HG03108 (cell line): ENCODE results near the gene FANCI.
A peak's percentile ranks its signal among the peaks of the same experiment; 100 is the strongest.

Experiments used
- ATAC-seq: cut with Tn5 transposase; IDR thresholded peaks from one replicate; pipeline ENCODE4 v1.9.1; 2021; ENCODE audit warnings: moderate library complexity; ENCODE audit not compliant: unreplicated experiment

The FANCI gene

DNA sequence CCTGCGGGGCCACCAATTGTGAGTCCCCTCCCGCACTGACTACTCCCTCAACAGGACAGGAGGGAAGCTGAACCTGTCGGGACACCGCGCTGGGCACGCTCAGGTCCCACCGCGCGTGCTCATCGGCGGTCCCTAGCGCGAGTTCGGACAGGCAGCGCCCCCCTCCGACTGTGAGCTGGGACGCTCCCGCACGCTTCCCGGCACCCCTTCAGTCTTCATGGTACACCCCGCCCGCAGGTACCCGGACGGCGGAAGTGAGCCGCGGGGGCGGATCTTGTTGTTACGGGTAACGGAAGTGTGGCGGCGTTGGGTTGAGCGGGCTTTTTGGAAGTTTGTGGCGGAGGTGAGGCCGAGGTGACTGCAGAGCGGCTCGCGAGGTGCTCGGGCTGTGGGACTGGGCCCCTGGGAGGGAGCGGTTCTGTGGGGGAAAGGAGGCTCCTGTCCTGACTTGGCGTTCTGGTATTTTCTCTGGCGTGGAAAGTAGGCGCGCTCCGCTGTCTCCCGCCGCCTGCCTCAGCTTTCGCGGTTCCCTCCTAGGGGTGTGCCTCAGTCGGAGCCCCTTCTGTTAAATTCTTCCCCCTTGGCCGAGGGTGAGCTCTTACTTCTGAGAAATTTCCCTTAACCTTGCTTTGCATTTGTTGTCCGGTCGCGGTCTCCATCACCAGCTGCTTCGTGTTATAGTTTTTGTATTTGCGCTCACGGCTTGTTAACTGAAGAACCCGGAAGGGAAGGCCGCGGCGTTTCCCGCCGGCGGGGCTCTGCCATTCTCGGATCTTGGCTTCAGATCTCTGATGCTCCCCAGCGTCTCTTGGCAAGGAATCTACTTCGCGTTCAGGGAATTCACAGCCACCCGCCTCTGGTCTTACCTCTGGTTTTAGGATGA lies at the start of gene FANCI:
Gene FANCI, plus strand, starts transcription at position 289 of the 883 bp plus-strand sequence. CDS start 3,669 bp downstream, outside the sequence.
- peak; percentile 97 for ATAC-seq

DNA sequence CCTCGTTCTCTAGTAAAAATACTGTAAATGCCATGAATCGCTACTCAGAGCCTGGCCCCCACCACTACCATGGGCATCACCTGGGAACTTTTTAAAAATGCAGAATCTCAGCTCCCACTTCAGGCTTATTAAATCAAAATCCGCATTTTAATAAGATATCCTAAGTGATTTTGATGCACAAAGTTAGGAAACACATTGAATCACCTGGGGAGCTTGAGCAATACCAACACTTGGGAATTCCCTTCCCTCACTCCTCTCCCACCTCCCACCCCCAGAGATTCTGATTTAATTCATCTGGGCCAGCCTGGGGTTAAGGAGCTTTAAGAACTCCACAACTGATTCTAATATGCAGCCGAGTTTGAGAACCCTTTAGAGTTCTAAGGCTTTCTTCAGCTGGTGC lies 49.2 kb upstream of the FANCI start:
- ATAC-seq = no peak

DNA sequence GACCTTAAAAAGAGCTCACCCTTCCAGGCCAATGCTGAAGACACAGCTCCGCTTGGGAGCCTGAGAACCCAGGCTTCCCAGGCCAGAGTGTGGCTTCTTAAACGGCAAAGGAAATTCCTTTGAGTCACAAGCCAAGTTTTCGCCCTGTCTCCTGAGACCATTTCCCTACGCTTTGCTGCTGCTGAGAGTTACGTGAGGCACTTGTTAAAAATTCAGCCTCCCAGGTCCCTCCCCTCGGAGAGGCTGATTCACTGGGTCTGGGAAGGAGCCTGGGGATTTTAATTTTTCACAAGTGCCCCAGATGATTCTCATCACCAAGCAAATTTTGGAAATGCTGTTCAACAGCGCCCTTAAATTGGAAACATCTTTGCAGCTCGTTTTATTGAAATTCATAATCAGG lies 47.9 kb upstream of the FANCI start:
- ATAC-seq = no peak

DNA sequence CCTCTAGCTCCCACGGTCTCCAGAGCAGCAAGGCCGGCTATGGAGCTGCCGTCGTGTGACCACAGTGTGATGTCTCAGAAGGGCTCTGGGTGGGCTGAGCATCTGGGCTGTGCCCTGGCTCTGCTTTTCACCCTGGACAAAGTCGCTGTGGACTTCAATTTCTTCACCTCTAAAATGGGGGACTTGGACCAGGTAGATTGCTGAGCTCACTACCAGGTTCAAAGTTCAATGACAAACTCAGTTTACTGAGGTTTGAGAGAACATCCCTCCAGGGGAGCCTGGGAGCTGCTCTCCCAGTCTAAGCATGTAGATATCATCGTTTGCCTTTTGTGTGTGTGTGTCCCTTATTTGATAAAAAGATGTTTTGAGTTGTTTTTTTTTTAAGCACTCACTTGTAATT lies 47.5 kb upstream of the FANCI start:
- ATAC-seq = no peak

DNA sequence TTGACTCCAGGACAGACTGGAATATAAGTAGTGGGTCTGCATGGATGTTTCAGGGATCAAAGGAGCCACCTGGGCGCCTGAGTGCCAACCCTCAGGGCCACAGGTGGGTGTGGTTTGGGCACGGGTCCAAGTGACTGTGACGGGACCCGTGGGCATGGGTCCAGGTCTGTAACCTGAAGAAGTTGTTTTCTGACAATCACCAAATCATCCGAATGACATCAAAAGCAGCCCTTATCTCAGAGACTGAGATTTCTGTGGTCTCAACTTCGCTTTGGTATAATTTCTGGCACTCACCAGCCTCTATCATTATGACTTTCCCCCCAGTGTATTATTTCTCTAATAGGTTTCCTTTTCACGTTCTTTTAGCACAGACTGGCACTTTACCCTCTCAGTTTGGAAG lies 46.8 kb upstream of the FANCI start:
- ATAC-seq = no peak

DNA sequence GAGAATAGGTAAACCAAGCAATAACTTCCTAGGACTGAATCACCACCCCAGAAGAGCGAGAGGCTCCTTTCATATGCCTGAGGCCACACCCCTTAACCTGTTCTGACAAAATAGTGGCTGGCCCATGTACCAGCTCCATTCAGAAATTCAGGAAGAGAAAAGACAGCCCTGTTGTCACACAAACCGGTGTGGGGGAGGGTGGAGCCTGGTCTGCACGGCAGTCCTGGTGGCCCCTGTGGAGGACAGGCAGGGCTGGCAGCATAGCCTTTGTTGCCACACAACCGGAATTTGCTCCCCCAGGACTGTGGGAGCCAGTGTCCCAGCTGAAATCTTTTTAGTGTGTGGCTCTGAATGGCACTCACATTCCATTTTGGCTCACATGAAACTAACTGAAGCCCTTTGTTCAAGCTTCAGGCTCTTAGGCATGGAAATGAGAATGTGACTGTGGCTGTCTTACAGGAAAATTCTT lies 46.2 kb upstream of the FANCI start:
- ATAC-seq = no peak

DNA sequence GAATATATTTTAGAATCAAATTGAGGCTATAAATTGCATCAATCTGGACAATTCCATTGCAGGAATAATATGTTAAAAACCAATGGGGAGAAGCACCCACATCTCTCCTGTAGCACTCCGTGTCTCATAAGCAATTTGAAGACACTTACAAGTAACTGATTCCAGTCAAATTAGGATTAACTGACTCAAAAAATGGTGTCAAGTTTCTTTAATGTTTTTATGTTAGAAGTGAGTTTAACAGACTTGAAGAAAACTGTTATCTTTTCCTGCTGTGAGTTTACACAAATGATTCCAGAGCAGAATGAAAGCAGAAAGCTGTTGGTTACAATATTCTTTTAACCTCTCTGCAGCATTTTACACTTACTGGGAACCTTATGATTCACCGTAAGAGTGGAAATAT lies 45.6 kb upstream of the FANCI start:
- no peak for ATAC-seq

DNA sequence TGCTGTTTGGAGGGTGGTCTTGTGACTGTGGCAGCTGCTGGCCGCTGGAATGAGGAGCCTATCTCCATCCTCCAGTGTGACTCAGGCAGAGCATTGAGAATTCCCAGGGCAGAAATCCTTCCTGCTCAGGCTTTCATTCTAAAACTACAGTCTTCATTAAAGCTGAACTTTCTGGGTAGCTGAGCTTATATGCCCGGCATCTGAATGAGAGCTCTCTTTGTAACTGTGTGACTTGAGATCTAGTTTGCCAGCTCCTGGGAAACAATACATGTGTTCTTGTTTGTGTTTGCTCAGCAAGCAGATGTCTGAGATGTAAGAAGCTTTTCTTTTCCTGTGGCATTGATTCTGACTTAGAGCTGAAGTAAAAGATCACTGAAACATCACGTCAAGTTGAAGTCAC lies 44.8 kb upstream of the FANCI start:
- no peak for ATAC-seq

DNA sequence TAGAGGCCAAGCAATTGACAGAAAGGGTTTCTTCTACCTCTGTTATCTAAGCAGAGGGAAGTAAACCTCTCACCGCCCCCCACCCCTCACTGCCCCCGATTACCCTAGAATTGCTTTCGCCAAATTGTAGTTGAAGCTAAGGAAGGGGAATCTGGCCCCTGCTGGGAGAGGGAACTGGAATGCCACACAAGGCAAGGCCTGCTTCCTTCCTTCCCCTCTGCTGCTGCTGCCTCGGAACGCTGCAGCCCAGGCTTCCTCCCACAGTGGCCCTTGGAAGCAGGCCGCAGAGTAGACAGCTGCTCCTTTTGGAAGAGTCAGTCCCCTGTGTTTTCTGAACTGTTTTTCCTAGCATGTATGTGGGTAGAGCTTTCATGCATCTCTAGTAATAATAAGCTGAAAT lies 44.0 kb upstream of the FANCI start:
- ATAC-seq = no peak

DNA sequence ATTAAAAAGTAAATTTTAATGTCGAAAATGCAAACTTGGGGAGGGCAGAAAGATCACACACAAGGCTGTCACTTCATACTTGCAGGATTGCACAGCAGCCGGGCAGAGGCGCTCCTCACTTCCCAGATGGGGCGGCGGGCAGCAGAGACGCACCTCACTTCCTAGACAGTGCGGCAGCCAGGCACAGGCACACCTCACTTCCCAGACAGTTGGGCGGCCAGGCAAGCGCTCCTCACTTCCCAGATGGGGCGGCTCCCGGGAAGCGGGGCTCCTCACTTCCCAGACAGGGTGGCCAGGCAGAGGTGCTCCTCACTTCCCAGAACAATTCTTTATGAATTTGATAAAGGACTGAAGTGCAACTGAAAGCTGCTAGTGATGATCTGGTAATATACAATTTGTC lies 43.6 kb upstream of the FANCI start:
- ATAC-seq = no peak

DNA sequence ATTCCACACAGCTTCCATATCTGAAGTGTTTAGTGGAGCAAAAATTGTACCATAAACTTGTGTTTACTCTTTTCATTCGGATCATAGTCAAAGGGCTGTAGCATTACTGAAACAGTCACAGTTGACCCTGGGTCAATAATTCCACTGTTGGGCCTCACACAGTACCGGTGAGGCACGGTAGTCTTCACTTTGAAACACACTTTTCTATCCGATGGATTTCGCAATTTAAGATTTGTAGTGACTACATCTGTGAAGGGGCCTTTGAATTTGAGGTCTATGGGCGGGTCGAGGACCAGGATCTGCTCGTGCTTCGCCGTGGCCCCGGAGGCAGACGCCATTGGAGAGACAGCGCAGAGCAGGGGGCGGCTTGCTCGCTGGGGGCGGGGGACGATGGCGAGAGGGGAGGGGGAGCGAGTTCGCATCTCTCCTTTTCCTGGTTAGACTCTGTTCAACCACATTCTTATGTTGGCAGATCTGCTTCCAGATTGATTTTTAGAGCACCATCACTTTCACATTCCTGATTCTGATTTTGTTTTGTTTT lies 42.2 kb upstream of the FANCI start:
- no peak for ATAC-seq

DNA sequence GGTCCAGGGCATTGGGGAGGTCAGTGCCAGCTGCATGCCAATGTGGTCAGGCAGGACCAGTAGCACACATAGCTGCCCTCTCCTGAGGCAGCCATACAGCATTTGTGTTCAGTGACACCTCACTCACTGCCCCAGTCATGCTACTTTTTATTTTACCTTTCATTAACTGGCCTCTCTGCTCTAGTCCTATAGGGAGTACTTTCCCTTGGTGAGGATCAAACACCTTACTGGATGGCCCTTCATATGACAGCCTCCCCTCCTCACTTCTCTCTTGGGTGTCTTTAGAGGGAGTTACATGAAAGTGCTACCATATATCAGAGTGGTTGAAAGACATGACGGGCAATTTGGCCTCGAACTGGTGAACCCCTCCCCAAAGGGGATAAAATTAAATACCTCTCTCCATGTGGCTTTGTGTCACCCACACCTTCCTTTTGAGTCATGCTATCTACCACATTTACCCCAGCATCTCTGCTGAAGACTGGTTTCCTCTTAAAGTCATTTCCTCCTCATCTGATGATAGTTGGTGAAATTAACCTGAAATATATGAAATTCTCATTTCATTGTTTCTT lies 40.0 kb upstream of the FANCI start:
- no peak for ATAC-seq

DNA sequence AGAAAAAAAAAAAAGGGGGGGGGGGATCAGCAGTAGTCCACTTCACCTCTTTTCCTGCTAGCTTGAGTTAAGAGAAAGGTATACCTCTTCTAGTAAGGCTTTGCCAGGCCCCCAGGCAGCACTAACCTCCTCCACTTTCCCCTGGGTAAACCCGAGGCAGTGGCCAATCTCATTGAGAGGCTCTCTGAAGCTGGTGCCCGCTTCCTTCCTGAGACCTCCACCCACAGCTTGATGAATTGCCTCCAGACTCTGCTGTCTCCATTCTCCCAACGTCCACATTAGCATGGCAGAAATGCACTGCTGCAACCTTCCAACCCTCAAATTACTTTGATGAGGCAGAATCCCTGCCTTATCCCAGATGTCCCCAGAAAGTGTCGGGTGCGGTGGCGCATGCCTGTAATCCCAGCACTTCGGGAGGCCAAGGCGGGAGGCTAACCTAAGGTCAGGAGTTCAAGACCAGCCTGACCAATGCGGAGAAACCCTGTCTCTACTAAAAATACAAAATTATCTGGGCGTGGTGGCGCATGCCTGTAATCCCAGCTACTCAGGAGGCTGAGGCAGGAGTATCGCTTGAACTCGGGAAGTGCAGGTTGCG lies 37.7 kb upstream of the FANCI start:
- ATAC-seq = no peak

DNA sequence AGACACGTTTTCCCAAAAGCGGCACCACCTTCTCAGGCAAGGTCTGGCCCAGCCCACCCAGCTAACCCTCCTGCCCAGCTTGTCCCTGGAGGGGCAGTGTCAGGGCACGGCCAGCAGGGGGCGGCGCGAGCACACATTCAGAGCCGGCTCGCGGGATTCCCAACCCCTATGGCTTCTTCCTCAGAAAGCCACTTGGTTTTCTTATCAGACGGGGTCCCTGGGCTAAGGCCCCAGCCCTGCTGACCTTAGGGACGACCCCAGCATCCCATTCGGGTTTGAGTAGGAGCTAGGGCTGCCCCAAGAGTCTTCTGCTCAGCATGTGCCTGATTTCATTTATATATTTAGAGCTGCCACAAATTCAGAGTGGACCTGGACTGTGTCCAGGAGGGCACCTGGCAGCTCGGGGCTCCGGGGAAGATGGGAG lies 36.9 kb upstream of the FANCI start:
- no peak for ATAC-seq

DNA sequence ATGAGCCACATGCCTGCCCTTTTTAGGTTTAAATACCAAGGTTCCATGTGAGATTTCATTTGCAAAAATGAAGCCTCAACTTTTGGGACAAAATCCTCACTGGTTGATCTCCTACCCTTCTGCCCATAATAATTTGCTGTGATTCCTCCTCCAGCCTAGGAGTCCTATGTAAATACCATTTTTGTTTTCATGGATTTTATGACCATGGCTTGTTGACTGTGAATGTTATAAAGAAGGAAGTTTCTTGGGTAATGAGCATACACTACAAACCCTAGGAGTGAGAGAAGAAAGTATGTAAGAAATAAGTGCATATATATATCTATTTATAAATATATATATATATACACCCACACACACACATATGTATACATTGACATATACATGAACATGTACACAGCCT lies 35.5 kb upstream of the FANCI start:
- ATAC-seq = no peak

DNA sequence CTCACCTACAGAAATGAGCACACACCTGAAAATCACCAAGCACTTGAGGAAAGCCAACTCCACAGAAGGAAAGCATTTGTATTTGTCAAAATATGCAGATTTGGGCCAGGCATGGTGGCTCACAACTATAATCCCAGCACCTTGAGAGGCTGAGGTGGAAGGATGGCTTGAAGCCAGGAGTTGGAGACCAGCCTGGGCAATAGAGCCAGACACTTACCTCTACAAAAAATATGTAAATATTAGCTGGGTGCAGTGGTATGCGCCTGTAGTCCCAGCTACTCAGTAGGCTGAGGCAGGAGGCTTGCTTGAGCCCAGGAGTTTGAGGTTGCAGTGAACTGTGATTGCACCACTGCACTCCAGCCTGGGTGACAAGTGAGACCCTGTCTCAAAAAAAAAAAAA lies 34.7 kb upstream of the FANCI start:
- no peak for ATAC-seq

DNA sequence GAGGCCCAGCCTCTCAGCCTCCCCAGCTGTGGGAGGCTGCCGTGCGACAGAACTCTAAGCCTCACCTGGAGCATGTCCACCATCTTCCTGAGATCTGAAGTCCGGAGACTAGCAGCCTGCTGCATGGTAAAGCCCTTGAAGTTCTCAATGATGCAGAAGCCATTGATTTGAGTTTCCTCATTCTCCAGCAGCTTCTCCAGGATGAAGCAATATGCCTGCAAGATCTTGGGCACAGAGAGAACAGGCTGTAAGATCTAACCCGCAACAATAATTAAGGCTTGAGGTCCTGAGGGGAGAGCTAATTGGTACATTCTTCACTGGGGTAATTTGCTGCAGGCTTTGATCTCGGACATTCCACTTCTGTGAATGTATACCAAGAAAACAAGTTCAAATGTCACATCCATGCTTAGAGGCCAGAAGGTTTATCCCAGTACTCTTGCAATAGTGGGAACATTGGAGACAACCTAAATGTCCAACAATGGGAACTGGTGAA lies 32.1 kb upstream of the FANCI start:
- ATAC-seq = no peak

DNA sequence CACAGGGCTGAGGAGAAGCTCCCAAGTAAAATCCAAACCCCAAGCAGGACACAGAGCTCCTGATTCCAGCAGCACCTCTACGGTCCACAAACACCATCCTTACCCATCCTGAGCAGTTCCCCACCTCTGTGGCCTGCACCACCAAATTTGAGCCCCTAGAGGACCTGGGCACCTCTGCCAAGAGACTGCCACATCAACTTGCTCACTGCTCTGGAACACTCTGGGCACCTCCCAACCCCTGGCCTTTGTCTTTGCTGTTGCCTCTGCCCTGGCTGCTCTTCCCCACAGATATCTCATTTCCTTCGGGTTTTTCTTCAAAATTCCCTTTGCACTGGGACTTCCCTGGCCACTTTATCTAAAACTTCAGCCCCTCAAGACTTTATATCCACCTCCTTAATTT lies 28.2 kb upstream of the FANCI start:
- no peak for ATAC-seq

DNA sequence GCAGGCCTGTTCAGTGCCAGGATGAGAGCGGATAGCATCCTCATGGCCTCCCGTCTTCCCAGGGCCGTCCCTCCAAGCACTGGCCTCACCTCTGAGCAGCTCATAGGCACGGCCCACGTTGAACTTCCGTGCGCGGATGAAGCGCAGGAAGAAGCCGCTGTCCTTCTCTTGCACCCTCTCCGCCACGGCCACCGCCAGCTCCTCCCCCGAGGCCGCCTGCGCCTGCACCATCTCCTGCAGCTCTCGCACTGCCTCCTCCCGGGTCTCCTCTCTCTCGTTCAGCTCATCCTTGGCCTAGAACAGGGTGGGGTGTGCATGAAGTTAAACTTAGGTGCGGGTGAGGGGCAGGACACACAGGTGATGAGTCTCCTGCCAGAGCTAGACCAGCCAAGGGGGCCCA lies 26.7 kb upstream of the FANCI start:
- ATAC-seq = no peak

DNA sequence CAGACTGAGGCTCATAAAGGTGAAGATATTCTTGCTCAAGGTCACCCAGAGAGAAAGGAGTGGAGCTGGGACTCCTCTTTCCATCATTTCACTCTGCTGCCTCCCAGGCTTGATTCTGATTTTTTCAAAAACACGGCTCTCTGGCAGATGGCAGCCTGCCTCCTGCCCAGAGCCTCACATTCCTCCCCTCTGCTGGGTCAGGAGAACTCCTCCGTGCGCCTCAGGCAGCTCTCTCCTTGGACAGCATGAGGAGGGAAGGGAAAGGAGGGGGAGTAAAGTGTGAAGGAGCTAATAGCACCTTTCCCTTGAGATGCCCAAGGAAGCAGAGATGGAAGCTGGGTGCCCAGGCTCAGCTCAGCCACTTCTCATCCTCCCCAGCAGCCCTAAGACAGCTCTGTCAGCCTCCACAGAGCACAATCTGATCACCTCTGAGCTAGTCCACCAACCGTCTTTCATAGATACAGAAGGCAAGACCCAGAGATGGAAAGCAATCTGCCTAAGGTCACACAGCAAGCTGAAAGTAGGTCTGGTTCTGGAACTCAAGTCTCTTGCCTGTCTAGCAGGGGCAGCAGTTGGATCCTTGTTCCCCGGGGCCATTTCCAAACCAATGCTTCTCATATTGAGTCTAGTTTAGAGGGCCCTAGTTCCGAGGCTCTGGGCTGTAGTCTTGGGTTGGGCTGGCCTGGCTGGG lies 25.9 kb upstream of the FANCI start:
- ATAC-seq = no peak

DNA sequence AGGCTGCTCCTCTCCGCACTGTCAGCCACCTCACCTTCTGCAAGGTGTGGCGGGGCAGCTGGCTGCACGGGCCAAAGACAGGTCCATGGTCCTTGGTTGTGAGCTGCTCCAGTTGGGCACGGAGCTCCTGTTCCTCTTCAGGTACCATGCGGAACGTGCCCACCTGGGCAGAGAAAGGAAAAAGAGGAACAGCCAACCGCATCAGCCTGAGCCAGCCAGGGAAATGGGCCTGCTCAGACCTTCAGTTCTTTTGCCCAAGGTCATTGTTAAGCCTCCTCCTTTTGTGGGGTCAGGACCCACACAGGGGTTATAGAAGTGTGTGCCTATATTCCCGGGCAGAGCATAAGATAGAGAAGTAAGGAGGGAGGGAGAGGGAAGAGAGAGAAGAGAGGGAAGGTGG lies 25.2 kb upstream of the FANCI start:
- ATAC-seq = no peak
